Fibroblast of pulmonary artery (primary cell): ENCODE data around the gene MEAK7.

Source experiments
- DNase-seq: peaks from one replicate; pipeline ENCODE4 v3.0.0-alpha.2; 2010; ENCODE audit warnings: low read depth
- H3K4me3 ChIP-seq: replicated peaks from 2 replicates; pipeline ENCODE4 v1.5.1; 2011; ENCODE audit warnings: low read depth, mild to moderate bottlenecking, control low read depth, low read length, moderate library complexity
- TF ChIP-seq, protein P1 (sequence below): IDR thresholded peaks from 2 replicates; pipeline ENCODE4 v1.5.1; 2011; ENCODE audit warnings: mild to moderate bottlenecking, control low read depth, low read length, inconsistent platforms; ENCODE audit errors: missing control alignments

MEAK7 gene

DNA sequence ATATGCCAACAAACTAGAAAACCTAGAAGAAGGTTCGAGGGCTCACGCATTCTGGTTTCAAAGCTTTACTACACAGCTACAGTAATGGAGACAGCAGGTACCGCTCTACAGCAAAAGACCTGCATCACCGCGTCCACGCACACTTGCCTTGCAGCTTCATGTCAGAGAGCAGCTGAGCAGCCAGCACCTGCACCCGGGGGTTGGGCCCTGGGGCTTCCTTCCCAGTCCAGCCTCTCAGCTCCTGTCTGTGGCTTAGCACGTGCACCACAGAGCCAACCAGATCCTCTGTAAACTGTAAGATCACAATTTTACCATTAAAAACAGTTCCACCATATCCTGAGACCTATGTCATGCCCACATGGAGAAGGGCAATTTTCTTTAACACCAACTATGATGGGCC, 15.3 kb downstream of the MEAK7 start:
- no peak for DNase-seq
- no peak overlapping the region for H3K4me3 ChIP-seq
- TF ChIP-seq, protein P1, sequence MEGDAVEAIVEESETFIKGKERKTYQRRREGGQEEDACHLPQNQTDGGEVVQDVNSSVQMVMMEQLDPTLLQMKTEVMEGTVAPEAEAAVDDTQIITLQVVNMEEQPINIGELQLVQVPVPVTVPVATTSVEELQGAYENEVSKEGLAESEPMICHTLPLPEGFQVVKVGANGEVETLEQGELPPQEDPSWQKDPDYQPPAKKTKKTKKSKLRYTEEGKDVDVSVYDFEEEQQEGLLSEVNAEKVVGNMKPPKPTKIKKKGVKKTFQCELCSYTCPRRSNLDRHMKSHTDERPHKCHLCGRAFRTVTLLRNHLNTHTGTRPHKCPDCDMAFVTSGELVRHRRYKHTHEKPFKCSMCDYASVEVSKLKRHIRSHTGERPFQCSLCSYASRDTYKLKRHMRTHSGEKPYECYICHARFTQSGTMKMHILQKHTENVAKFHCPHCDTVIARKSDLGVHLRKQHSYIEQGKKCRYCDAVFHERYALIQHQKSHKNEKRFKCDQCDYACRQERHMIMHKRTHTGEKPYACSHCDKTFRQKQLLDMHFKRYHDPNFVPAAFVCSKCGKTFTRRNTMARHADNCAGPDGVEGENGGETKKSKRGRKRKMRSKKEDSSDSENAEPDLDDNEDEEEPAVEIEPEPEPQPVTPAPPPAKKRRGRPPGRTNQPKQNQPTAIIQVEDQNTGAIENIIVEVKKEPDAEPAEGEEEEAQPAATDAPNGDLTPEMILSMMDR, result no peak

DNA sequence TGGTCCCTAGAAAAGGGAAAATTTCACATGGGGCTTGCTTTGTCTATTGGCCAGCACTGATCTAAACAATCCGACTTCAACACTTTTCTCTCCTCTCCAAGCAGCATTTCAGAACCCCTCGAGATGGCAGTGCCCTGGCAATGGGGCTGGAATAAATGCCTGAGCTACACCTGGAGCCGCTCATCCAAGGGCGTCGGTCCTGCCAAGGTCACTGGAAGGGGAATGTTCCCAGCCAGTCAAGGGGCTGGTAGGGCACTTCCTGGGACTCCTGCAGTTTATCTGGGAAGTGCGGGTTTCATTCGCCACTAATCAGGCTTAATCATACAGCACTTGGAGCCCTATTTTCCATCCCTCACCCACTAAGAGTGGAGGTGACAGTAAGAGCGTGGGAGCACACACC, 17.1 kb downstream of the MEAK7 start:
- DNase-seq, result no peak
- TF ChIP-seq, protein P1, result no peak

DNA sequence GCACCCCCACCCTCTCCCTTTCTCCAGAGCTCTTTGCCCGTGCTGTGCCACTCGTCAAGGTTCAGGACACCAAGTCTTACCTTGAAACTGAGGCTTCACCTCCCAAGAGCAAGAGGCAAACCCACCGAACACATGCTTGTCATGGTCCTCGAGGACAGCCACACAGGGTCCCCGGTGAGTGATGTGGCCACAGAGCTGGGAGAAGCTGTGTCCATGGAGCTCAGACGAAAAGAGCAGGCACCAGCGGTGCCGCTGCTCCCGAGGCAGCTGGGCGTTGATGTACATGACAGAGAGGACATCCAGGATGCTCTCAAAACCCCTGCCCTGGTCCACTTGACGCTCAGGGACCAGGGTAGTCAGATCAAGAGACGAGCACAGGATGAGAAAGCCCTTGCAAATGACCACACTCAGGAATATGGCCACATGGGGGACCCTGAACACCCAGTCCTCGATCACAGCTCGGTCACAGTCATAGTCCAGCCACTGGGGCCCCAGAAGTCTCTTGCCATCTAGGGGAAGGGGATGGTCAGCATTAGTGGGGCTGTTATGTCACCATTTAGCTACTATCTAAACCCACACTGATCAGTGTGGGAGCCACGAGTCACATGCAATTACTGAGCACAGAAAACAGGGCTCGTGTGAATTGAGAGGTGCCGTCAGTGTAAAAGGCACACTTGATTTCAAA, 17.8 kb downstream of the MEAK7 start:
- TF ChIP-seq, protein P1, result no peak
- no peak for DNase-seq

More for the DNA sequence above, 17.1 kb downstream of the MEAK7 start:
- H3K4me3 ChIP-seq, result no peak overlapping the region

DNA sequence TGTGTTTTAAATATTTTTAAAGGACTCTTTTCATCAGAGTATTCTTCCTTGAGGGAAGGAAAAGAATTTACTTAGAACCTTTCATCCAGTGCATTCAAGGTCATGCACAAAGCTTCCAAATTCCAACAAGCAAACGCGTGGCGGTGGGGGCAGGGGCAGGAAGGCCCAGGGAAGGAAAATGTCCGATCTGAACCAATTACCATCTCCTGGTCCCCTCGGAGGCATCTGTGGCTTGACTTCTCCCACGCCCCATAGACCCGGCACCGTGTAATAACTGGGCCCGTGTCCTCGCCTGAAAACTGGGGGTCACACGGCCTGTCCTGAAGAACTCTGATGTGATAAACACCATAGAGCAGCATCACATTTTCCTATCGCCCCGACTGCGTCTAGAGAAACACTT, 18.3 kb downstream of the MEAK7 start:
- no peak overlapping the region for H3K4me3 ChIP-seq
- TF ChIP-seq, protein P1, result no peak
- DNase-seq, result no peak

More for the DNA sequence above, 17.8 kb downstream of the MEAK7 start:
- no peak overlapping the region for H3K4me3 ChIP-seq

DNA sequence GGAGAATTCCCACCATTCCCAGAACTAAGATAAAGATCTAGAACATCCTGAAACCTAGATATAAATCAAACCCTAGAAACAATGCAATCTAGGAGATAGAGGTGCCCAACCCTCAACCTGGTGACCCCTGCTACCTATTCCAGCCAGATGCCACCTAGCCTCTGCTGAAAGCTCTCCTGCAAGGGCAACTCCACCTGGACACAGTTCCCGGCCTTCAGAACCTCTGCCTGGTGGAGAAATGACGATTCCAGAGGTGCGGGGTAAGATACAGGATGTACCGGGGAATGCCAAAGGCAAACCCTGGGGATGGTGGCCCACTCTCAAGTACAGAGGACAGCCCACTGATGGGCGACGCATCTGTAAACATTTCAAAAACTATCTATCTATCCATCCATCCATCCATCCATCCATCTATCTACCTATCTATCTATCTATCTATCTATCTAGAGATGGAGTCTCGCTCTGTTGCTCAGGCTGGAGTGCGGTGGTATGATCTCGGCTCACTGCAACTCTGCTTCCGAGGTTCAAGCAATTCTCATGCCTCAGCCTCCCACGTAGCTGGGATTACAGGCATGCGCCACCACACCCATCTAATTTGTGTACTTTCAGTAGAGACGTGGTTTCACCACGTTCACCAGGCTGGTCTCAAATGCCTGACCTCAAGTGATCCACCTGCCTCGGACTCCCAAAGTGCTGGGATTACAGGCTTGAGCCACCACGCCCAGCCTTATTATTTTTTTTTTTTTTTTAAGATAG, 19.0 kb downstream of the MEAK7 start:
- TF ChIP-seq, protein P1, result no peak
- no peak overlapping the region for H3K4me3 ChIP-seq
- DNase-seq, result no peak

GRCh38 chr16:84484579-84485254, 19.7 kb downstream of the MEAK7 start:
- no peak overlapping the region for H3K4me3 ChIP-seq
- DNase-seq, result peak; percentile 74
- TF ChIP-seq, protein P1, result peak; percentile 75
